Mammary epithelial cell (primary cell): ENCODE data around the gene POU2F1.

Experiments
- CTCF ChIP-seq, 2 donors: IDR thresholded peaks in 1 of 2; conservative IDR thresholded peaks in 1 of 2; 2 replicates each; pipeline ENCODE4 v1.5.1; 2011 to 2012; ENCODE audit warnings: inconsistent platforms in 2 of 2, low read length in 2 of 2, mild to moderate bottlenecking in 2 of 2, control low read depth in 1 of 2, low read depth in 1 of 2; ENCODE audit not compliant: insufficient read depth in 1 of 2; ENCODE audit errors: extremely low read depth in 1 of 2
- EZH2 ChIP-seq: IDR thresholded peaks from 2 replicates; pipeline ENCODE4 v1.6.1; 2012; ENCODE audit warnings: low read length, inconsistent platforms, borderline replicate concordance

GRCh38 chr1:167342846-167343245, 122.2 kb downstream of the POU2F1 start:
- TF ChIP-seq CTCF (conservative IDR thresholded peaks at IDR 0.05 in 1 of 2, IDR thresholded peaks at IDR 0.05 in 1 of 2; ENCODE audit: extremely low read depth in 1 of 2, insufficient read depth in 1 of 2, low read depth in 1 of 2, low read length in 2 of 2) (peak; percentile 5 to 46), EZH2 (no peak)
